ENCODE measurements around the gene ZIC3.

Gene ZIC3

DNA sequence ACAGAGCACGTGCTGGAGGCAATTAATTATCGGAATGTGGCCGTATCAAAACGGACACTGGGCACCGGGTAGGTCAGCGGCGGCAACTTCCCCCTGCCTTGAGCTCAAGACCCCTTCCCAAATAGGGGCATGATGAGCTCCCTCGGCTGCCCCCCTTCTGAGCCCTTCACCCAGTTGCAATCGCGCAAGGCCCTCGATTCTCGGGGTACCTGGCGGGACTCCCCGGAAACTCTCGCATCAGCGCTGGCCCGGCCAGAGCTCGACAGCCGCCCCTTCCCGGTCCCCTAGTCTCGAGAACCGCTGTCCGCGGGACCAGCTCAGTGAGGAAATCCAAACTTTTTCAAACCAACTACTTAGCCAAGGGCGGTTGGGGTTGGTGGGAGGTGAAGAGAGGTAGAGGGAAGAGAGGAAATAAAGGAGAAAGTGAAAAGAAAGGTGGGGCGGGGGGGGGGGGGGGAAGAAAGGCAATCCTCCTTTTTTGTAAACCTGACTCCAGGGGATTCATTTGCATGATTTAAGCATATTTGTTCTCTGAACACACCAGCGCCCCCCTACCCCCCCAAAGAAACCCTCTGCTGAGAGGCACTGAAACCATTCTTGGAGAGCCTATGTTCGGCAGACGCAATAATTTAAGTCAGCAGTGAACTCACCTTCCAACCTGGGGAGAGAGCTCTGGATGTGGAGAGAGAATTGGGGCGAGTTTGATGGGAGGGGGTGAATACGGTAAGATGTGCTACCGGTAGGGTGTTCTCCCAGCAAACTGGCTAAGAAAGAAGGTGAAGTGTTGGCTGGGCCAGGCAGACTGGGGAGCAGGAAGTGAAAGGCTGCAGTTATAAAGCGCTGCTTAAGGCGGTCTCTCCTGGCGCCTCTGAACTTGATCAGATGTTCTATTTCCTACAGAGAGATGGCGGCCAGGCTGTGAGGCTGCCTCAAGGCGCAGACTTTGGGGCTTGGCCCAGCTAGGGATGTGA, 2.0 kb upstream of the ZIC3 start:
- no peak overlapping the region for H3K27ac ChIP-seq (replicated peaks)
- peaks cover 26% of the 10 kb centered on the region for H3K27me3 ChIP-seq (ENCODE audit: insufficient read depth, poor library complexity, severe bottlenecking)
- H3K4me3 ChIP-seq (replicated peaks; ENCODE audit: insufficient read depth, low read length) = no peak overlapping the region
- TF ChIP-seq GABPA (IDR thresholded peaks at IDR 0.05; ENCODE audit: low read depth) = no peak
- TF ChIP-seq, protein P1, sequence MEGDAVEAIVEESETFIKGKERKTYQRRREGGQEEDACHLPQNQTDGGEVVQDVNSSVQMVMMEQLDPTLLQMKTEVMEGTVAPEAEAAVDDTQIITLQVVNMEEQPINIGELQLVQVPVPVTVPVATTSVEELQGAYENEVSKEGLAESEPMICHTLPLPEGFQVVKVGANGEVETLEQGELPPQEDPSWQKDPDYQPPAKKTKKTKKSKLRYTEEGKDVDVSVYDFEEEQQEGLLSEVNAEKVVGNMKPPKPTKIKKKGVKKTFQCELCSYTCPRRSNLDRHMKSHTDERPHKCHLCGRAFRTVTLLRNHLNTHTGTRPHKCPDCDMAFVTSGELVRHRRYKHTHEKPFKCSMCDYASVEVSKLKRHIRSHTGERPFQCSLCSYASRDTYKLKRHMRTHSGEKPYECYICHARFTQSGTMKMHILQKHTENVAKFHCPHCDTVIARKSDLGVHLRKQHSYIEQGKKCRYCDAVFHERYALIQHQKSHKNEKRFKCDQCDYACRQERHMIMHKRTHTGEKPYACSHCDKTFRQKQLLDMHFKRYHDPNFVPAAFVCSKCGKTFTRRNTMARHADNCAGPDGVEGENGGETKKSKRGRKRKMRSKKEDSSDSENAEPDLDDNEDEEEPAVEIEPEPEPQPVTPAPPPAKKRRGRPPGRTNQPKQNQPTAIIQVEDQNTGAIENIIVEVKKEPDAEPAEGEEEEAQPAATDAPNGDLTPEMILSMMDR (IDR thresholded peaks at IDR 0.05; ENCODE audit: insufficient read depth, low read length) = no peak
- no peak for TF ChIP-seq POLR2AphosphoS5 (IDR thresholded peaks at IDR 0.05; ENCODE audit: low read depth)
- no peak for TF ChIP-seq SPI1 (IDR thresholded peaks at IDR 0.05; ENCODE audit: borderline replicate concordance, low read depth)
- TF ChIP-seq, protein P2, sequence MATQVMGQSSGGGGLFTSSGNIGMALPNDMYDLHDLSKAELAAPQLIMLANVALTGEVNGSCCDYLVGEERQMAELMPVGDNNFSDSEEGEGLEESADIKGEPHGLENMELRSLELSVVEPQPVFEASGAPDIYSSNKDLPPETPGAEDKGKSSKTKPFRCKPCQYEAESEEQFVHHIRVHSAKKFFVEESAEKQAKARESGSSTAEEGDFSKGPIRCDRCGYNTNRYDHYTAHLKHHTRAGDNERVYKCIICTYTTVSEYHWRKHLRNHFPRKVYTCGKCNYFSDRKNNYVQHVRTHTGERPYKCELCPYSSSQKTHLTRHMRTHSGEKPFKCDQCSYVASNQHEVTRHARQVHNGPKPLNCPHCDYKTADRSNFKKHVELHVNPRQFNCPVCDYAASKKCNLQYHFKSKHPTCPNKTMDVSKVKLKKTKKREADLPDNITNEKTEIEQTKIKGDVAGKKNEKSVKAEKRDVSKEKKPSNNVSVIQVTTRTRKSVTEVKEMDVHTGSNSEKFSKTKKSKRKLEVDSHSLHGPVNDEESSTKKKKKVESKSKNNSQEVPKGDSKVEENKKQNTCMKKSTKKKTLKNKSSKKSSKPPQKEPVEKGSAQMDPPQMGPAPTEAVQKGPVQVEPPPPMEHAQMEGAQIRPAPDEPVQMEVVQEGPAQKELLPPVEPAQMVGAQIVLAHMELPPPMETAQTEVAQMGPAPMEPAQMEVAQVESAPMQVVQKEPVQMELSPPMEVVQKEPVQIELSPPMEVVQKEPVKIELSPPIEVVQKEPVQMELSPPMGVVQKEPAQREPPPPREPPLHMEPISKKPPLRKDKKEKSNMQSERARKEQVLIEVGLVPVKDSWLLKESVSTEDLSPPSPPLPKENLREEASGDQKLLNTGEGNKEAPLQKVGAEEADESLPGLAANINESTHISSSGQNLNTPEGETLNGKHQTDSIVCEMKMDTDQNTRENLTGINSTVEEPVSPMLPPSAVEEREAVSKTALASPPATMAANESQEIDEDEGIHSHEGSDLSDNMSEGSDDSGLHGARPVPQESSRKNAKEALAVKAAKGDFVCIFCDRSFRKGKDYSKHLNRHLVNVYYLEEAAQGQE (IDR thresholded peaks at IDR 0.05; ENCODE audit: insufficient replicate concordance, low read depth) = no peak
- DNase-seq (ENCODE audit: low read depth in 1 of 2, low spot score in 1 of 2) = no peak

DNA sequence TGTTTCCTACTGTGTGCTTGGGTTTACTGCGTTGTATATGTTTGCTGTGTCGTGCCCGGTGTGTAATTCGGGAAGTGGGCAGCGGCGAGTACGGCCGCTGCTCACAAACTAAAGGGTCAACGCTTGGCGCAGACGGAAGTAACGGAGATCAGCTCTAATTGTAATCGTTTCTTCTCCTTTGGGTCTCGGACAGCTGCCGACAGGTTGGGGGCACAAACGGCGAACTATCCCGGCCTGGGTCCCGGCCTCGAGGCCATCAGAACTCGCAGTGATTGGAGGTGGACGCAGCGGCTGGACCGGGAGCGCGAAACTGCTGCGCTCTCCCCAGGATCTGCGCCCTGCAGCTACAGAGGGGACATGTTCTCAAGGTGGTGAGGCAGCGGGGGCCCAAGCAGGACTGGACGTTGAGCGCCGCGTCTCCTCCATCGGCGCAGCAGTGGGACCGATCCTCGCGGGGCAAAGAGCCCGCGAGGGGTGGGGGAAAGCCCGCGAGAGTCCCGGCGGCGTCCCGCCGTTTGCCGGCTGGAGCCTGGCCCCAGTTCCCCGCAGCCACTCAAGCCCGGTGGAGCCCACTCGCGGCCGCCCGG, 516 bp upstream of the ZIC3 start:
- peaks cover 31% of the 10 kb centered on the region for H3K27me3 ChIP-seq (ENCODE audit: insufficient read depth, poor library complexity, severe bottlenecking)
- DNase-seq (ENCODE audit: low read depth in 1 of 2, low spot score in 1 of 2) = no peak
- TF ChIP-seq SPI1 (IDR thresholded peaks at IDR 0.05; ENCODE audit: borderline replicate concordance, low read depth) = no peak
- TF ChIP-seq GABPA (IDR thresholded peaks at IDR 0.05; ENCODE audit: low read depth) = no peak
- no peak overlapping the region for H3K4me3 ChIP-seq (replicated peaks; ENCODE audit: insufficient read depth, low read length)
- no peak overlapping the region for H3K27ac ChIP-seq (replicated peaks)

DNA sequence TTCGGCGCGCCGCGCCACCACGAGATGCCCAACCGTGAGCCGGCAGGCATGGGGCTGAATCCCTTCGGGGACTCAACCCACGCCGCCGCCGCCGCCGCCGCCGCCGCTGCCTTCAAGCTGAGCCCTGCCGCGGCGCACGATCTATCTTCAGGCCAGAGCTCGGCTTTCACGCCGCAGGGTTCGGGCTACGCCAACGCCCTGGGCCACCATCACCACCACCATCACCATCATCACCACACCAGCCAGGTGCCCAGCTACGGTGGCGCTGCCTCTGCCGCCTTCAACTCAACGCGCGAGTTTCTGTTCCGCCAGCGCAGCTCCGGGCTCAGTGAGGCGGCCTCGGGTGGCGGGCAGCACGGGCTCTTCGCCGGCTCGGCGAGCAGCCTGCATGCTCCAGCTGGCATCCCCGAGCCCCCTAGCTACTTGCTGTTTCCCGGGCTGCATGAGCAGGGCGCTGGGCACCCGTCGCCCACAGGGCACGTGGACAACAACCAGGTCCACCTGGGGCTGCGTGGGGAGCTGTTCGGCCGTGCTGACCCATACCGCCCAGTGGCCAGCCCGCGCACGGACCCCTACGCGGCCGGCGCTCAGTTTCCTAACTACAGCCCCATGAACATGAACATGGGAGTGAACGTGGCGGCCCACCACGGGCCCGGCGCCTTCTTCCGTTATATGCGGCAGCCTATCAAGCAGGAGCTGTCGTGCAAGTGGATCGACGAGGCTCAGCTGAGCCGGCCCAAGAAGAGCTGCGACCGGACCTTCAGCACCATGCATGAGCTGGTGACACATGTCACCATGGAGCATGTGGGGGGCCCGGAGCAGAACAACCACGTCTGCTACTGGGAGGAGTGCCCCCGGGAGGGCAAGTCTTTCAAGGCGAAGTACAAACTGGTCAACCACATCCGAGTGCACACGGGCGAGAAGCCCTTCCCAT, 1.1 kb downstream of the ZIC3 start:
- Histone ChIP-seq H3K4me3 (replicated peaks; ENCODE audit: insufficient read depth, low read length) (no peak overlapping the region), H3K27me3 (ENCODE audit: insufficient read depth, poor library complexity, severe bottlenecking) (peaks cover 31% of the 10 kb centered on the region), H3K27ac (replicated peaks) (no peak overlapping the region)
- TF ChIP-seq, protein P2 (IDR thresholded peaks at IDR 0.05; ENCODE audit: insufficient replicate concordance, low read depth) = no peak
- no peak for TF ChIP-seq SPI1 (IDR thresholded peaks at IDR 0.05; ENCODE audit: borderline replicate concordance, low read depth)
- TF ChIP-seq GABPA (IDR thresholded peaks at IDR 0.05; ENCODE audit: low read depth) = no peak
- TF ChIP-seq, protein P1 (IDR thresholded peaks at IDR 0.05; ENCODE audit: insufficient read depth, low read length) = no peak
- TF ChIP-seq POLR2AphosphoS5 (IDR thresholded peaks at IDR 0.05; ENCODE audit: low read depth) = no peak
- no peak for DNase-seq (ENCODE audit: low read depth in 1 of 2, low spot score in 1 of 2)

Measured in HL-60 (cell line).